Measurements from ENCODE around the gene TTC23.

GRCh38 chr15:99177679-99178078, 71.7 kb downstream of the TTC23 start:
- no peak for TF ChIP-seq CTCF (IDR thresholded peaks at IDR 0.05)
- no peak for TF ChIP-seq POLR2A (IDR thresholded peaks at IDR 0.05)
